GM19455 (cell line): Measurements from ENCODE around the gene MOCS3.

ENCODE experiments used
- ATAC-seq: cut with Tn5 transposase; IDR thresholded peaks from one replicate; pipeline ENCODE4 v1.9.1; 2021; ENCODE audit not compliant: unreplicated experiment

The MOCS3 gene

DNA sequence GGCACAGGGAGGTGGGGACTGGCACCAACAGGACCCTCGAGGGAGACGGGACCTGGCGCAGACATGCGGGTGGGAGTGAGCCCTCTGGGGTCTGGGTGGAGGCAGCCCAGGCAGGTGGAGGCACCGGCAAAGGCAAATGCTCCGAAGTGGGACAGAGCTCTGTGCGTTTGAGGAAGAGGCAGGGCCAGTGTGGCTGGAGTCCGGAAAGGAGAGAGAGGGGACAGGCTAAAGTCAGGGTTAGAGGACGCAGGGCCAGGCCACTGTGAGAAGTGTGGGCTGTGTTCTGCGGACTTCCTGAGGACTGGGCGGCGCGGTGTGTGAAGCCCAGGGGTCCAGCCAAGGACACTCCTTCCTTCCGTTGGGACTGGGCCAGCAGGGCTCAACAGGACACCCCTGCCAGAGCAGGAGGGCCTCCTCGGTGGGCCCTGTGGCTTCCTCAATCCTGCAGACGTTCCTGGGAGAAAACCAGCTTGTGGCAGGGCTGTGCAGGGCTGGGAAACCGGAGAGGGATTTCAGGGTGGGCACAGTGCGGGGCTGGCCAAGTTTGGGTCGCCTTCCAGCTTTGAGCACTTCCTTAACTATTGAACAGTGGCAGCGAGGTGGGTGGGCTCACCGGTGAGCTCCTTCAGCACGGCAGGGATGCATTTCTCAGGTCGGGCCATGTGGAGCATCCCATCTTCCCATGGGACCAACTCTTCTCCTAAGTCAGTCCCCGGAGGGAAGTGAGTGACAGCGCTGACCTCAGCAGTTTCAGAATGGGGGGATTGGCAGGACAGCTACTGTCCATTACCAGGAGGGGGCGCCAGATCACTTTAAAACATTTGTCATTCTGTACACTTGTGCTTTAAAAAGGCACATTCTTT, 22.5 kb downstream of the MOCS3 start:
- no peak for ATAC-seq

DNA sequence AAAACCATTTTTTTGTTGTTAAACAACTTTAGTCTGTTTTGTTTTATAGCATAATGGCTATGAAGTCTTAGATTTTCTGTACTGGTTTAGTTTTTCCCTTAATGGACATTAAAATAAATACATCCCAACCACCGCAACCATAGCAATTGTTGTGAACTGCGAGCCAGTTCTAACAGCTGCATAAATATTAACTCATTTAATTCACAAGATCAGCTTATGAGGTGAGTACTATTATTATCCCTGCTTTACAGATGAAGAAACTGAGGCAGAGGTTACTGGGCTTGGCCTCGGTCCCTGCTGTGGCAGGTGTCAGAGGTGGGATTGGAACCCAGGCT, 23.1 kb downstream of the MOCS3 start:
- no peak for ATAC-seq

DNA sequence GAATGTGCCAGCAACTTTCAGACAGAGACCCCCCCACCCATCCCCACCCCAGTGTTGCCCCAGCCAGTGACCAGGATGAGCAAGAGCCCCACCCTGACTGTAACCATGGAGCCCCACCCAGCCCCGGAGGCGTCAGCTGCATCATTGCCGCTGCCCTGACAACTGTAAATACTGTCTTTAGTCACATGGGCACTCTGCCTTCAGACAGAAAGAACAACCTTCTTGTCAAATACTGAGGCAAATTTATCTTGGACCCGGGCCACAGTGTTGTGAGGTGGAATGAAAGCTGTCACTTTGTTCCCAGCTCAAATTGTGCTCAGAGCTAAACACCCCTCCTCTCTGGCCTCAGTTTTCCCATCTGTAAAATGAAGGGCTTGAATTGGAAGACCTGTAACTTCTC, 23.7 kb downstream of the MOCS3 start:
- ATAC-seq = no peak

DNA sequence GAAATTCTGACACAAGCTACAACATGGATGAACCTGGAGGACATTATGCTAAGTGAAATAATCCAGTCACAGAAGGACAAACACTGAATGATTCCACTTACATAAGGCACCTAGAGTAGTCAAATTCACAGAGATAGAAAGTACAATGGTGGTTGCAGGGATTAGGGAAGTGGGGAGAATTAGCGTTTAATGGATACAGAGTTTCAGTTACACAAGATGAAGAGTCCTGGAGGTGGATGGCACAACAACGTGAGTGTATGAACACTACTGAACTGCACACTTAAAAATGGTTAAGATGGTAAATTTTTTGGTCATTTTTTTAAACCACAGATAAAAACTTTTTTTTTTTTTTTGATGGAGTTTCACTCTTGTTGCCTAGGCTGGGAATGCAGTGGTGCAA, 24.7 kb downstream of the MOCS3 start:
- ATAC-seq = no peak

GRCh38 chr20:50987493-50988210, 29.0 kb downstream of the MOCS3 start:
- no peak for ATAC-seq

DNA sequence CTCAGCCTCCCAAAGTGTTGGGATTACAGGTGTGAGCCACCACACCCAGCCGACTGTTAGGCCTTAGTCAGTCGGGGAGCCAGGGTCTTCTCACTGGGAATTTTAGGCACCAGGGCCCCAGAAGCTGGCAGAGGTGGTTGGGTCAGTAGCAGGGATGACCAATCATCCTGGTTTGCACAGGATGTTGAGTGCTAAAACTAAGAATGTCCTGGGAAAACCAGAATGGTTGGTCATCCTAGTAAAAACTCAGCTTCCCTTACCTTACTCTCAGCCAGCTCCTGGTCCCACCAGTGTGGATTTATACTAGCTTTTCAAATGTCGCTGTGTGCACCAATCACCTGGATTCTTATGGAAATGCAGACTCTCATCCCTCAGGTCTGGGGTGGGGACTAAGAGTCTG, 32.5 kb downstream of the MOCS3 start:
- ATAC-seq = no peak

GRCh38 chr20:50992336-50992732, 33.7 kb downstream of the MOCS3 start:
- no peak for ATAC-seq

- no peak for ATAC-seq
These were observed 34.3 kb downstream of the MOCS3 start for GRCh38 chr20:50992733-50993457.

- no peak for ATAC-seq
These were observed 35.3 kb downstream of the MOCS3 start for GRCh38 chr20:50993876-50994275.

- ATAC-seq = no peak
These were observed 36.9 kb downstream of the MOCS3 start for GRCh38 chr20:50995506-50995905.

DNA sequence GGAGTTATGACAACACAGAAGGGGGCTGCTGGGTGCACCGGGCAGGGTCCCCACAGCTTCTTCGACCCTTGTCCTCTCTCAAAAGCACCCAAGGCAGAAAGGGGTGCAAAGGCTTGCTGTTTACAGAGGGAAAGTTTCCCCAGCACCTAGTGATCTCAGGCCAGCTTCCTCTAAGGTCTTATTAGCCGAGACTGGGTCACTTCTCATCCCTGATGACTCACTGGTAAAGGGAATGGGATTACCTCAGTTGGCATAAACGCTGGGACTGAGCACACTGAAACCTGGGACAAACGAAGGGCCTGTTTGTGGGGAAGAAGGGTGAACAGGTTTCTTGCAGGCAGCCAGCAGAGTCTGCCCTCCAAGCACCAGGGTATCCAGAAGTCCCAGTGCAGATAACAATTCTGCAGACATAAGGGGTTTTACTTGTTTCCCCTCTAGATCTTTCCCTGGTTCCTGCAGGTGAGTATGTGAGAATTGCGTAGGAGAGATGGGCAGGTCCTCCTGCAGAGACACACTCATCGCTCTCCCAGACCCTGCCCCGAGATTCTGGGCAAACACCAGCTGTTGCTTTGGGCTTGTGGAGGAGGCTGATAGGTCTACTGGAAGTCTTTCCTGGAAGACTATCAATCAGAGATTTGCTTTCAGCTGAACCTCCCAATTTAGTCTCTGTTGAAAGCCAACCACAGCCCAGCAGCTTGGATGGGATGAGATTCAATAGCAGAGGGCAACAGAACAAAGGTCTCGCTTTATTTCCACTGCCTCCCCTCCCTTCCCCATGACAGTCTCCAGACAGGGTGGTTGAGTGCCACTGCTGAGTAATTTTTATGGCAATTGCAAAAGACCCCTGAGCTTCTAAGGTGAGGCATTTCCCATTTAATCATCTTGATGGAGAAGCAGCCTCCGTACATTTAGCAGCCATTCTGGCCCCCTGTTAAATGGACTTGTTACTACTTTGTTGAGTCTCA, 38.6 kb downstream of the MOCS3 start:
- ATAC-seq = no peak

- no peak for ATAC-seq
These were observed 40.7 kb downstream of the MOCS3 start for GRCh38 chr20:50999355-50999754.

GRCh38 chr20:51001430-51002265, 43.0 kb downstream of the MOCS3 start:
- ATAC-seq = no peak

- ATAC-seq = no peak
These were observed 44.0 kb downstream of the MOCS3 start for GRCh38 chr20:51002633-51003032.

DNA sequence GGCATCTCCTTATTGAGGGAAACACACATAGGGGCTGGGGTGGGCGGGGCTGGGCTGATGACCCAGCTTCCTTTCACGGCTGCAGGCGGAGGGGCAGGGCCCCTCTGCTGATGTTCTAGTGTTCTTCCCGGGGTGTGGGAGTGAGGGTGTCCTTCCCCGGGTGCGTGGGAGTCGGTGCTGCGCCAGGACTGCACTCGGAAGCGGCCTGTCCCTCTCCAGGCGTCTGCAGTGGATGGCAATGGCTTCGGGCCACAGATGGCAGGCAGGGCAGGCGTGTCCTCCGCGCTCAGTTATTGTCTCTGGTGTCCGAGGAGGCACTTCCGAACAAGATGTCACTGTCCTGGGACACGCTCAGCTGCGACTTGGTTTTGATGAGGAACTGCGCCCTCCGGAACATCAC, 45.1 kb downstream of the MOCS3 start:
- no peak for ATAC-seq

DNA sequence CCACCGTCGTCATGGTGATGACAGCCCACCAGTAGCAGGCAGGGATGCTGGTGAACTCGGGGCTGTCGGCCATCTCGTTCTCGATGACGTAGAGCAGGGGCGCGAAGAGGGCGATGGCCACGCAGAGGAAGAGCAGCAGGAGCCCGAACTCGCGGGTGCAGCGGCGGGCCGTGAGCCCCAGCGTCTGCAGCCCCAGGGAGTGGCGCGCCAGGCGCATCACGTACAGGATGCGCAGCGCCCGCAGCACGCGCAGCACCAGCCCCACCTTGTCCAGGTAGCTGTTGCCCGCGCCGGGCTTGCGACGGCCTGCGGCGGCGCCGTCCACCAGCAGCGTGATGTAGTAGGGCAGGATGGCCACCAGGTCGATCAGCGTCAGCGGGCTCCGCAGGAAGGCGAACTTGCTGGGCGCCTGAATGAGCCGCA, 45.7 kb downstream of the MOCS3 start:
- ATAC-seq = no peak

GRCh38 chr20:51004781-51005180, 46.2 kb downstream of the MOCS3 start:
- ATAC-seq = no peak

DNA sequence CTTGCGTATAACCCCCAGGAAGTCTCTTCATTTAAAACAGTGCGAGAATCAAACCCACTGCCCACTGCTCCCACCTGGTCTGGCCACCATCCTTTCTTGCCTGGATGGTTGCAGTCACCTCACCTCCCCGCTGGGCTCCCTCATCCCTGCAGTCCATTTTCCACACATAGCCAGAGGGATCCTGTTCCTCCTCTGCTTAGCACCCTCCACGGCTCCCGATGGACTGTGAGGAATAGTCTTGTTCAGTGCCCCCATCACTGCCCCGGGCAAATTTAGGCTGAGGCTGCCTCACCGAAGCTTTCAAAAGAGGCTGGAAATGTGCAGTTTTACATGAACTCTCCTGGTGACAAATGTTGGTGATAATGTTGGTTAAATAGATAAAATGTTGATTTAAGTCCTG, 46.6 kb downstream of the MOCS3 start:
- no peak for ATAC-seq

DNA sequence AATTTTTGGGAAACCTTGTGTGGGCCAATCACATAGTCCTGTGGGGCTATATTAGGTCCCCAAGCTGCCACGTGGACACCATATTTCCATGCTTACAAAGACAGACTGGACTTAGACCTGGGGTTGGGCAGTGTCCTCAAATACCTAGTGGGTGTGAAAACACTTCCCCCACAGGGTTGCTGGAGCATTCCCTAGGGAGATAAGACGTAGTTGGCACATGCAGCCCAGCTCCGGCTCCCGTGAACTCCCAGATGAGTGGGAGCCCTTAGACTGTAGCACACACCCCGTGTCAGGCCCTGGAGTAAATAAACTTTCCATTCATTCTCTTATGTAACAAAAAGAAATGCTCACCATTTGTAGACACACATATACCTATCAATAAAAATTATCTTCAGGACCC, 50.1 kb downstream of the MOCS3 start:
- no peak for ATAC-seq
